T-helper 2 cell treated with Interferon-gamma antibody and Interleukin-4, amounts not matched to agents 5 μg/mL and 100 μg/mL, for 36 hours (primary cell): Measurements from ENCODE around the gene ATP5F1D.

ENCODE experiments used
- DNase-seq: peaks from one replicate; pipeline ENCODE4 v3.0.0; 2021; ENCODE audit warnings: low spot score
- H3K27ac Mint-ChIP-seq: one replicate; pipeline ENCODE4 v1.8.0; 2021; ENCODE audit warnings: mild to moderate bottlenecking, mixed read lengths
- H3K27me3 Mint-ChIP-seq: one replicate; pipeline ENCODE4 v1.8.0; 2021; ENCODE audit warnings: low read depth, mixed read lengths
- H3K36me3 Mint-ChIP-seq: one replicate; pipeline ENCODE4 v1.8.0; 2021; ENCODE audit warnings: low read depth, mixed read lengths
- H3K4me1 Mint-ChIP-seq: one replicate; pipeline ENCODE4 v1.8.0; 2021; ENCODE audit warnings: low read depth, mixed read lengths
- H3K4me3 Mint-ChIP-seq: one replicate; pipeline ENCODE4 v1.8.0; 2022; ENCODE audit warnings: mild to moderate bottlenecking, moderate library complexity, mixed read lengths
- H3K9me3 Mint-ChIP-seq: one replicate; pipeline ENCODE4 v1.8.0; 2021; ENCODE audit warnings: mixed read lengths

Gene ATP5F1D

GRCh38 chr19:1234051-1234954, 7.2 kb upstream of the ATP5F1D start:
- Mint-ChIP-seq H3K4me1 (peaks cover 5% of the 10 kb centered on the region), H3K27me3 (peaks cover 15% of the 10 kb centered on the region), H3K9me3 (no peaks in the 10 kb centered on the region), H3K4me3 (no peak overlapping the region), H3K36me3 (no peaks in the 10 kb centered on the region), H3K27ac (no peak overlapping the region)
- no peak for DNase-seq

GRCh38 chr19:1234955-1235380, 6.6 kb upstream of the ATP5F1D start:
- no peaks in the 10 kb centered on the region for H3K36me3 Mint-ChIP-seq
- H3K4me1 Mint-ChIP-seq, result peaks cover 5% of the 10 kb centered on the region
- H3K9me3 Mint-ChIP-seq, result no peaks in the 10 kb centered on the region
- peaks cover 17% of the 10 kb centered on the region for H3K27me3 Mint-ChIP-seq
- DNase-seq, result no peak
- no peak overlapping the region for H3K27ac Mint-ChIP-seq
- H3K4me3 Mint-ChIP-seq, result no peak overlapping the region

- peaks cover 17% of the 10 kb centered on the region for H3K27me3 Mint-ChIP-seq
- H3K4me3 Mint-ChIP-seq, result peak overlapping the region; percentile 3
- no peaks in the 10 kb centered on the region for H3K36me3 Mint-ChIP-seq
- DNase-seq, result no peak
- peaks cover 5% of the 10 kb centered on the region for H3K4me1 Mint-ChIP-seq
- no peaks in the 10 kb centered on the region for H3K9me3 Mint-ChIP-seq
- H3K27ac Mint-ChIP-seq, result no peak overlapping the region
Measured at GRCh38 chr19:1235625-1236538, 5.7 kb upstream of the ATP5F1D start.

GRCh38 chr19:1236576-1236975, 5.0 kb upstream of the ATP5F1D start:
- DNase-seq, result no peak
- no peak overlapping the region for H3K27ac Mint-ChIP-seq
- H3K36me3 Mint-ChIP-seq, result no peaks in the 10 kb centered on the region
- H3K27me3 Mint-ChIP-seq, result peaks cover 20% of the 10 kb centered on the region
- H3K4me3 Mint-ChIP-seq, result no peak overlapping the region
- H3K9me3 Mint-ChIP-seq, result no peaks in the 10 kb centered on the region
- H3K4me1 Mint-ChIP-seq, result peaks cover 10% of the 10 kb centered on the region

- DNase-seq, result peak; percentile 9
- peak overlapping the region; percentile 40 for H3K4me3 Mint-ChIP-seq
Measured at GRCh38 chr19:1237027-1237659, 4.4 kb upstream of the ATP5F1D start.

GRCh38 chr19:1237754-1238368, 3.7 kb upstream of the ATP5F1D start, which contains the start of gene CBARP:
Gene CBARP (minus strand): TSS chr19:1238005. CDS start chr19:1236100, 1,905 bp downstream.
- peak within 1 kb of the TSS; percentile 69 for H3K4me3 Mint-ChIP-seq
- no peaks in the 10 kb centered on the region for H3K9me3 Mint-ChIP-seq
- peaks cover 10% of the 10 kb centered on the region for H3K4me1 Mint-ChIP-seq
- DNase-seq, result peak; percentile 48
- H3K27ac Mint-ChIP-seq, result peak within 1 kb of the TSS; percentile 65
- peaks cover 20% of the 10 kb centered on the region for H3K27me3 Mint-ChIP-seq
- H3K36me3 Mint-ChIP-seq, result no peaks in the 10 kb centered on the region

More at GRCh38 chr19:1237027-1237659, 4.4 kb upstream of the ATP5F1D start:
- H3K4me1 Mint-ChIP-seq, result peaks cover 10% of the 10 kb centered on the region
- peaks cover 20% of the 10 kb centered on the region for H3K27me3 Mint-ChIP-seq
- H3K27ac Mint-ChIP-seq, result no peak overlapping the region
- H3K36me3 Mint-ChIP-seq, result no peaks in the 10 kb centered on the region
- no peaks in the 10 kb centered on the region for H3K9me3 Mint-ChIP-seq

- Mint-ChIP-seq H3K27me3 (peaks cover 20% of the 10 kb centered on the region), H3K4me1 (peaks cover 16% of the 10 kb centered on the region)
- peak; percentile 3 for DNase-seq
Measured at GRCh38 chr19:1238369-1239303, 2.9 kb upstream of the ATP5F1D start.

GRCh38 chr19:1239420-1239795, 2.1 kb upstream of the ATP5F1D start:
- Mint-ChIP-seq H3K4me1 (peaks cover 16% of the 10 kb centered on the region), H3K4me3 (peak overlapping the region; percentile 67), H3K36me3 (peaks cover under 1% of the 10 kb centered on the region), H3K27ac (peak overlapping the region; percentile 23), H3K9me3 (no peaks in the 10 kb centered on the region), H3K27me3 (peaks cover 20% of the 10 kb centered on the region)
- DNase-seq, result no peak

More at GRCh38 chr19:1238369-1239303, 2.9 kb upstream of the ATP5F1D start:
- no peaks in the 10 kb centered on the region for H3K9me3 Mint-ChIP-seq
- no peaks in the 10 kb centered on the region for H3K36me3 Mint-ChIP-seq
- H3K27ac Mint-ChIP-seq, result peak overlapping the region; percentile 65
- peak overlapping the region; percentile 69 for H3K4me3 Mint-ChIP-seq

GRCh38 chr19:1239796-1240737, 1.5 kb upstream of the ATP5F1D start:
- H3K9me3 Mint-ChIP-seq, result no peaks in the 10 kb centered on the region
- H3K27ac Mint-ChIP-seq, result peak overlapping the region; percentile 45
- peak overlapping the region; percentile 84 for H3K4me3 Mint-ChIP-seq
- peaks cover 20% of the 10 kb centered on the region for H3K27me3 Mint-ChIP-seq
- H3K36me3 Mint-ChIP-seq, result peaks cover 2% of the 10 kb centered on the region
- peaks cover 18% of the 10 kb centered on the region for H3K4me1 Mint-ChIP-seq
- peak; percentile 96 for DNase-seq

- Mint-ChIP-seq H3K36me3 (peaks cover 2% of the 10 kb centered on the region), H3K27ac (peak overlapping the region; percentile 83), H3K4me1 (peaks cover 18% of the 10 kb centered on the region), H3K9me3 (no peaks in the 10 kb centered on the region), H3K27me3 (peaks cover 19% of the 10 kb centered on the region), H3K4me3 (peak overlapping the region; percentile 84)
- DNase-seq, result no peak
Measured at GRCh38 chr19:1240925-1241324, 626 bp upstream of the ATP5F1D start.

GRCh38 chr19:1243768-1244692, 2.5 kb downstream of the ATP5F1D start:
- H3K4me3 Mint-ChIP-seq, result peak overlapping the region; percentile 68
- H3K27me3 Mint-ChIP-seq, result peaks cover 6% of the 10 kb centered on the region
- peak; percentile 76 for DNase-seq
- peak overlapping the region; percentile 82 for H3K27ac Mint-ChIP-seq
- H3K36me3 Mint-ChIP-seq, result peaks cover 2% of the 10 kb centered on the region
- H3K4me1 Mint-ChIP-seq, result peaks cover 13% of the 10 kb centered on the region
- no peaks in the 10 kb centered on the region for H3K9me3 Mint-ChIP-seq
